ENCODE results near the gene WDFY4.

Gene WDFY4

GRCh38 chr10:48833674-48834073, 149.0 kb downstream of the WDFY4 start:
- FAIRE-seq (no peak), DNase-seq (ENCODE audit: extremely low spot score, insufficient read length, low read depth) (no peak)

GRCh38 chr10:48834189-48834965, 149.7 kb downstream of the WDFY4 start:
- FAIRE-seq, result no peak
- DNase-seq (ENCODE audit: extremely low spot score, insufficient read length, low read depth), result no peak

GRCh38 chr10:48835781-48836180, 151.1 kb downstream of the WDFY4 start:
- FAIRE-seq (no peak), DNase-seq (ENCODE audit: extremely low spot score, insufficient read length, low read depth) (no peak)

GRCh38 chr10:48836605-48837004, 151.9 kb downstream of the WDFY4 start:
- DNase-seq (ENCODE audit: extremely low spot score, insufficient read length, low read depth), result no peak
- no peak for FAIRE-seq

GRCh38 chr10:48838834-48839233, 154.2 kb downstream of the WDFY4 start:
- no peak for FAIRE-seq
- no peak for DNase-seq (ENCODE audit: extremely low spot score, insufficient read length, low read depth)

- FAIRE-seq (peak; percentile 63), DNase-seq (ENCODE audit: extremely low spot score, insufficient read length, low read depth) (no peak)
Measured at GRCh38 chr10:48839809-48840679, 155.4 kb downstream of the WDFY4 start.

- DNase-seq (ENCODE audit: extremely low spot score, insufficient read length, low read depth) (no peak), FAIRE-seq (no peak)
Measured at GRCh38 chr10:48842231-48842630, 157.6 kb downstream of the WDFY4 start.

GRCh38 chr10:48843198-48843597, 158.5 kb downstream of the WDFY4 start:
- DNase-seq (ENCODE audit: extremely low spot score, insufficient read length, low read depth), result no peak
- FAIRE-seq, result no peak

GRCh38 chr10:48844616-48845015, 159.9 kb downstream of the WDFY4 start:
- DNase-seq (ENCODE audit: extremely low spot score, insufficient read length, low read depth), result no peak
- FAIRE-seq, result no peak

GRCh38 chr10:48845512-48845911, 160.8 kb downstream of the WDFY4 start:
- FAIRE-seq (no peak), DNase-seq (ENCODE audit: extremely low spot score, insufficient read length, low read depth) (no peak)

- FAIRE-seq, result no peak
- DNase-seq (ENCODE audit: extremely low spot score, insufficient read length, low read depth), result no peak
Measured at GRCh38 chr10:48847691-48848090, 163.0 kb downstream of the WDFY4 start.

- FAIRE-seq (no peak), DNase-seq (ENCODE audit: extremely low spot score, insufficient read length, low read depth) (no peak)
Measured at GRCh38 chr10:48856855-48857254, 172.2 kb downstream of the WDFY4 start.

GRCh38 chr10:48872234-48872633, 187.6 kb downstream of the WDFY4 start:
- DNase-seq (ENCODE audit: extremely low spot score, insufficient read length, low read depth) (no peak), FAIRE-seq (no peak)

GRCh38 chr10:48878091-48878490, 193.4 kb downstream of the WDFY4 start:
- DNase-seq (ENCODE audit: extremely low spot score, insufficient read length, low read depth) (no peak), FAIRE-seq (no peak)

- no peak for FAIRE-seq
- no peak for DNase-seq (ENCODE audit: extremely low spot score, insufficient read length, low read depth)
Measured at GRCh38 chr10:48879451-48879850, 194.8 kb downstream of the WDFY4 start.

- FAIRE-seq, result no peak
- DNase-seq (ENCODE audit: extremely low spot score, insufficient read length, low read depth), result no peak
Measured at GRCh38 chr10:48880016-48880705, 195.5 kb downstream of the WDFY4 start.

- DNase-seq (ENCODE audit: extremely low spot score, insufficient read length, low read depth) (no peak), FAIRE-seq (no peak)
Measured at GRCh38 chr10:48881937-48882336, 197.3 kb downstream of the WDFY4 start.

GRCh38 chr10:48882881-48883280, 198.2 kb downstream of the WDFY4 start:
- DNase-seq (ENCODE audit: extremely low spot score, insufficient read length, low read depth), result no peak
- no peak for FAIRE-seq

- FAIRE-seq, result no peak
Measured at GRCh38 chr10:48883701-48884100, 199.0 kb downstream of the WDFY4 start.

GRCh38 chr10:48884179-48885045, 199.7 kb downstream of the WDFY4 start:
- no peak for DNase-seq (ENCODE audit: extremely low spot score, insufficient read length, low read depth)
- FAIRE-seq, result no peak

More at GRCh38 chr10:48883701-48884100, 199.0 kb downstream of the WDFY4 start:
- DNase-seq (ENCODE audit: extremely low spot score, insufficient read length, low read depth), result no peak

Data from GM18507 (cell line).